Measurements from ENCODE around the gene AOPEP.

Gene AOPEP

DNA sequence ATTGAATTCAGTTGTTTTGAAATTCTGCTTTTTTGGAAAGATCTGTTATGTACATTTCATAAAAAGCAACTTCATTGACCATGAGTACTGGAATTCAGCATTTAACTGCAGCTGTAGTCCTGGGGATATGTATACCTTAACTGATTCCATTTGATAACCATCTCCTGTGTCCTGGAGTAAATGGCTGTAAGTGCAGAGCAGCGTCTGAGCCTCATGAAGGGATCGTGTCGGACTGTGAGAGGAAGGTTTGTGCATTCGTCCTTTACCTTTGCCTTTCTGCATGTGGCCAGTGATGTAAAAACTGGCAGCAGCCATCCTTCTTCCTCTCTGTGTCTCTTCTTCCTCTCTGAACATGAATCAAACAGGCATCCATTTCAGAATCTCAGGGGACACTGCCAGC, 303.8 kb downstream of the AOPEP start:
- no peak for TF ChIP-seq TEAD4 (IDR thresholded peaks at IDR 0.05)
- TF ChIP-seq, protein P1, sequence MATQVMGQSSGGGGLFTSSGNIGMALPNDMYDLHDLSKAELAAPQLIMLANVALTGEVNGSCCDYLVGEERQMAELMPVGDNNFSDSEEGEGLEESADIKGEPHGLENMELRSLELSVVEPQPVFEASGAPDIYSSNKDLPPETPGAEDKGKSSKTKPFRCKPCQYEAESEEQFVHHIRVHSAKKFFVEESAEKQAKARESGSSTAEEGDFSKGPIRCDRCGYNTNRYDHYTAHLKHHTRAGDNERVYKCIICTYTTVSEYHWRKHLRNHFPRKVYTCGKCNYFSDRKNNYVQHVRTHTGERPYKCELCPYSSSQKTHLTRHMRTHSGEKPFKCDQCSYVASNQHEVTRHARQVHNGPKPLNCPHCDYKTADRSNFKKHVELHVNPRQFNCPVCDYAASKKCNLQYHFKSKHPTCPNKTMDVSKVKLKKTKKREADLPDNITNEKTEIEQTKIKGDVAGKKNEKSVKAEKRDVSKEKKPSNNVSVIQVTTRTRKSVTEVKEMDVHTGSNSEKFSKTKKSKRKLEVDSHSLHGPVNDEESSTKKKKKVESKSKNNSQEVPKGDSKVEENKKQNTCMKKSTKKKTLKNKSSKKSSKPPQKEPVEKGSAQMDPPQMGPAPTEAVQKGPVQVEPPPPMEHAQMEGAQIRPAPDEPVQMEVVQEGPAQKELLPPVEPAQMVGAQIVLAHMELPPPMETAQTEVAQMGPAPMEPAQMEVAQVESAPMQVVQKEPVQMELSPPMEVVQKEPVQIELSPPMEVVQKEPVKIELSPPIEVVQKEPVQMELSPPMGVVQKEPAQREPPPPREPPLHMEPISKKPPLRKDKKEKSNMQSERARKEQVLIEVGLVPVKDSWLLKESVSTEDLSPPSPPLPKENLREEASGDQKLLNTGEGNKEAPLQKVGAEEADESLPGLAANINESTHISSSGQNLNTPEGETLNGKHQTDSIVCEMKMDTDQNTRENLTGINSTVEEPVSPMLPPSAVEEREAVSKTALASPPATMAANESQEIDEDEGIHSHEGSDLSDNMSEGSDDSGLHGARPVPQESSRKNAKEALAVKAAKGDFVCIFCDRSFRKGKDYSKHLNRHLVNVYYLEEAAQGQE (IDR thresholded peaks at IDR 0.05; ENCODE audit: low read depth): no peak
- TF ChIP-seq CEBPB (IDR thresholded peaks at IDR 0.05): no peak
- no peak for TF ChIP-seq RAD21 (IDR thresholded peaks at IDR 0.05; ENCODE audit: low read depth)
- TF ChIP-seq EGR1 (IDR thresholded peaks at IDR 0.05): no peak
- TF ChIP-seq EP300 (IDR thresholded peaks at IDR 0.05; ENCODE audit: borderline replicate concordance): no peak

DNA sequence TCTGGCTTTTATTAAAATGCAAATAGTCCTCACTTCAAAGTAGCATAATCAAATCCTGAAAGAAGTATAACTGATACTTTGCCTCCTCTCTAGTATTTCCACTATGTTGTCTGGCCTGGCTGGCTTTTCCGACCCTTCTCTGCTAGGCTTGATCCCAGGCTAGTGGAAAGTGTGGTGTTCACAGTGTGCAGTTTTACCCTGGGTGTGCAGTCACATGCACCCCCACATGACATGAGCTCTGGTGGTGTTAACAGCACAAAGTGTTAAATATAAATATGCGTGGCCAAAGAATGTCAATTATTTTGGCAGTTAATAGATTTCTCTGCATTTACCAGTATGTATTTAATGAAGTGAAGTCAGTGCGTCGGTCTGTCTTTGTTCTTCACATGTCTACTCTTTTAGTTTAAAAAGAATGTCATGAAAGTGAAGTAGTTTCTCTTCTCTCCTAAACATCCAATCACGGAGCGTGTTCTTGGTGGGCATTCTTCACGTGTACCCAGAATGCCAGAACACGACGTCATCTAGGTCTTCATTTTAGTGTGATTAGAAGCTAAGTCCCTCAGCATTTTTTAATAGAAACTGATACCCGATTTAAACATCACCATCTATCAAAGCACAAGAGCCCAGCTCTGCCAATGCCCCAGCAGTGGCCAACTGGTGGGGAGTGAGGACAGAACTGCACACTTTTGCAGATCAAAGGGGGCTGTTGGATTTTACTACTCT, 304.6 kb downstream of the AOPEP start:
- TF ChIP-seq YY1 (IDR thresholded peaks at IDR 0.05; ENCODE audit: low read depth): no peak
- no peak for TF ChIP-seq EP300 (IDR thresholded peaks at IDR 0.05; ENCODE audit: borderline replicate concordance)
- TF ChIP-seq, protein P1 (IDR thresholded peaks at IDR 0.05; ENCODE audit: low read depth): no peak
- TF ChIP-seq CEBPB (IDR thresholded peaks at IDR 0.05): no peak
- no peak for TF ChIP-seq TCF12 (IDR thresholded peaks at IDR 0.05; ENCODE audit: low read depth)
- no peak for TF ChIP-seq RAD21 (IDR thresholded peaks at IDR 0.05; ENCODE audit: low read depth)
- TF ChIP-seq, protein P2, sequence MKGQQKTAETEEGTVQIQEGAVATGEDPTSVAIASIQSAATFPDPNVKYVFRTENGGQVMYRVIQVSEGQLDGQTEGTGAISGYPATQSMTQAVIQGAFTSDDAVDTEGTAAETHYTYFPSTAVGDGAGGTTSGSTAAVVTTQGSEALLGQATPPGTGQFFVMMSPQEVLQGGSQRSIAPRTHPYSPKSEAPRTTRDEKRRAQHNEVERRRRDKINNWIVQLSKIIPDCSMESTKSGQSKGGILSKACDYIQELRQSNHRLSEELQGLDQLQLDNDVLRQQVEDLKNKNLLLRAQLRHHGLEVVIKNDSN (IDR thresholded peaks at IDR 0.05): no peak
- no peak for TF ChIP-seq TEAD4 (IDR thresholded peaks at IDR 0.05)
- no peak for TF ChIP-seq NFIC (IDR thresholded peaks at IDR 0.05)
- no peak for TF ChIP-seq ZBTB7A (IDR thresholded peaks at IDR 0.05; ENCODE audit: low read depth)
- no peak for TF ChIP-seq EGR1 (IDR thresholded peaks at IDR 0.05)
- TF ChIP-seq CREB1 (IDR thresholded peaks at IDR 0.05; ENCODE audit: low read depth): no peak

DNA sequence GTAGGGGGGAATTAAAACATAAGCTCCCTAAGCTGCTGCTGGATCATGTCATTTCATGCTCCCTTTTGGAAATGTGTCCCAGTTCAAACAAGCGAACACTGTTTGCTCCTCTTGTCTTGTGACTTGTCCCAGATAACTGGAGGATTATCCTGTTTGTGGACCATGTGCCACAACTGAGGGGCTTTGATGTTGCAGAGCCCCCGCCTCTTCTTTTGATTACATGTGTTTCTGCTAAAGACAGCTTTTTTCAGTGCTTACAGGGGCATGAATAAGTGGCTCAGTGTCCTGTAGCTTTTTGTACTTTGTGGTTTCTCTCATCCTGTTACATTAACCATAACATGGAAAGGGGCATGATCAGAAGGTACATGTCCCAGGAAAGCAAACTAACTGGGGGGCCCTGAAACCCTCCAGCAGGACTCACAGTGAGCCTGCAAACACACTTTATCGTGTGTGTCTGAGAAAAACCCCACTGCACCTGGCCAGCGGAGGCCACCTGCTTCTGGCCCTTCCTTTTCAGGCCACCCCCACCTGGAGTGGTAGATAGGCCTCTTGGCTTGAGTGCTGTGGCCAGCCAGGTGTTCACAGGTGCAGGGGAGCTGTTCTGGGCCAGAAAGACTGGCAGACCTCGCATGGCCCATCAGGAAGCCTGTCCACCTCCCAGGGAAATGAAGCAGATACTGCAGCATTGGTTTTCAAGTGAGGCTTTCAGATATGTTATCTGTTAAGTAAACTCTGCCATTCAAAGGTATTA, 305.4 kb downstream of the AOPEP start:
- TF ChIP-seq ZBTB7A (IDR thresholded peaks at IDR 0.05; ENCODE audit: low read depth): no peak
- TF ChIP-seq, protein P1 (IDR thresholded peaks at IDR 0.05; ENCODE audit: low read depth): no peak
- no peak for TF ChIP-seq FOXM1 (IDR thresholded peaks at IDR 0.05; ENCODE audit: borderline replicate concordance, low read depth)

DNA sequence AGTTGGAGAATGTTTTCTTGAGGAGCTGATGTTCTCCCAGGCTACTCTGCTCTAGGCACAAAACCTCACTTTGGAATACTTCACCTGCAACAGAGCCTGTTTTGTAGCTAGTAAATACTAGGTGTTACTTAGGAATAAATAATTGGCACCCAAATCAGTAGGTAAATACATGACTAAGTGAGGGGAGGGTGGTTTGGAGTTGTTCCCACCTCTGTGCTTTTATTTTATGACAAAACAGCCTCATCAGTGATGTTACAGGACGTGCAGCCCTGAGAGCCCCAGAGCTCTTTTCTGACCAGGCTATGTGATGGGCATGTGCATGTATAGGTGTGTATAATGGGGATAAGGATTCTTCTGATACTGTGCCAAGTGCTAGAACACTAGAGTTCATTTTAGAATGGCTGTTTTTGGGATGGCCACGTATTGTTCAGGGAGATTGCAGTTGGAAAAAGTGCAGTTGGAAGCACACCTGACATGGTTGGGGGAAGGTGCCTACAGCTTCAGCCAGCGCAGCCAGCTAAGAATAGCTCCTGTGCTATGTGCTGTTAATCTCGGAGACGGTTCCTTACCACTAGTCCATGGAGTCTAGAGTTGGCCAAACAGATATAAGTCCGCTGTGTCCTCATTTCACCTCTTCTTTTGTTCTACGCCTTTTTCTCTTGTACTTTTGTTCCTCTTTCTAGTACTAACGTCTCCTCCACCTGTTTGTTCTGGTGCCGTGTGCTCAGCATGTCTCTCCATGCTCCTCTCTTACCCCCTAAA, 306.3 kb downstream of the AOPEP start:
- TF ChIP-seq, protein P1 (IDR thresholded peaks at IDR 0.05; ENCODE audit: low read depth): no peak
- no peak for TF ChIP-seq CREB1 (IDR thresholded peaks at IDR 0.05; ENCODE audit: low read depth)
- TF ChIP-seq CEBPB (IDR thresholded peaks at IDR 0.05): no peak
- TF ChIP-seq, protein P3, sequence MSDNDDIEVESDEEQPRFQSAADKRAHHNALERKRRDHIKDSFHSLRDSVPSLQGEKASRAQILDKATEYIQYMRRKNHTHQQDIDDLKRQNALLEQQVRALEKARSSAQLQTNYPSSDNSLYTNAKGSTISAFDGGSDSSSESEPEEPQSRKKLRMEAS (IDR thresholded peaks at IDR 0.05): no peak
- TF ChIP-seq NFIC (IDR thresholded peaks at IDR 0.05): no peak
- no peak for TF ChIP-seq EP300 (IDR thresholded peaks at IDR 0.05; ENCODE audit: borderline replicate concordance)
- no peak for TF ChIP-seq ZBTB7A (IDR thresholded peaks at IDR 0.05; ENCODE audit: low read depth)
- TF ChIP-seq TAF1 (IDR thresholded peaks at IDR 0.05; ENCODE audit: low read depth): no peak
- TF ChIP-seq TEAD4 (IDR thresholded peaks at IDR 0.05): no peak
- TF ChIP-seq, protein P2 (IDR thresholded peaks at IDR 0.05): no peak
- TF ChIP-seq RAD21 (IDR thresholded peaks at IDR 0.05; ENCODE audit: low read depth): no peak
- no peak for TF ChIP-seq TCF12 (IDR thresholded peaks at IDR 0.05; ENCODE audit: low read depth)
- no peak for TF ChIP-seq FOXM1 (IDR thresholded peaks at IDR 0.05; ENCODE audit: borderline replicate concordance, low read depth)
